HFFc6 (cell line): ENCODE results near the gene SH3PXD2B. TPM values are rescaled to one million over a fixed set of nuclear protein-coding genes. Genes with fewer than 3 reads are reported as not detected.
"Not testable (repeated sequence)": the region's sequence is repeated elsewhere in the genome, so short reads cannot be mapped to it uniquely, and the experiment has no call there.

Experiments
- DNase-seq: peaks from one replicate; pipeline ENCODE4 v3.0.0-alpha.2; 2018
- H3K27ac Mint-ChIP-seq: 2 replicates; pipeline ENCODE4 v1.8.0; 2020; ENCODE audit warnings: mild to moderate bottlenecking, mixed read lengths
- H3K27me3 Mint-ChIP-seq: 2 replicates; pipeline ENCODE4 v1.8.0; 2021; ENCODE audit warnings: mild to moderate bottlenecking, moderate library complexity, mixed read lengths; ENCODE audit not compliant: insufficient read depth
- H3K36me3 Mint-ChIP-seq: 2 replicates; pipeline ENCODE4 v1.8.0; 2021; ENCODE audit warnings: low read depth, mixed read lengths
- H3K4me1 Mint-ChIP-seq: 2 replicates; pipeline ENCODE4 v1.8.0; 2020; ENCODE audit warnings: low read depth, mixed read lengths
- H3K4me3 Mint-ChIP-seq: 2 replicates; pipeline ENCODE4 v1.8.0; 2020; ENCODE audit warnings: mild to moderate bottlenecking, moderate library complexity, mixed read lengths
- H3K9me3 Mint-ChIP-seq: 2 replicates; pipeline ENCODE4 v1.8.0; 2020; ENCODE audit warnings: mild to moderate bottlenecking, mixed read lengths
- CTCF ChIP-seq: fragments of 200-600 bp; sonication (generic); IDR thresholded peaks from 2 replicates; pipeline ENCODE4 v1.5.0; 2021; ENCODE audit warnings: antibody characterized with exemption, mild to moderate bottlenecking
- total RNA-seq, 6 experiments: library from RNA; stranded (reverse); fragmentation: NEBNext Ultra II Directional; extraction: Animal tissue kit (Norgen Biotek cat#: 25700); gene quantifications; 2 replicates in 1 of 6; 3 replicates in 5 of 6; pipeline ENCODE4 v1.2.3, GENCODE V29; 2021

SH3PXD2B gene
- total RNA-seq, 6 experiments from 2014 or later: 12.4 to 28.4 (median 24.3) TPM

- Mint-ChIP-seq H3K4me3 (no peak overlapping the region), H3K9me3 (no peaks in the 10 kb centered on the region), H3K27ac (peak overlapping the region; percentile 97; the same call in 1 of the 2 replicates), H3K36me3 (no peaks in the 10 kb centered on the region; the same call in 1 of the 2 replicates), H3K4me1 (peaks cover 74% of the 10 kb centered on the region), H3K27me3 (no peaks in the 10 kb centered on the region; the same call in 1 of the 2 replicates)
- DNase-seq: peak; percentile 28
- TF ChIP-seq CTCF: no peak
Observed at GRCh38 chr5:172410662-172411483, 43.5 kb downstream of the SH3PXD2B start.

GRCh38 chr5:172410160-172410559 lies 44.2 kb downstream of the SH3PXD2B start:
- Mint-ChIP-seq H3K9me3 (no peaks in the 10 kb centered on the region), H3K27ac (peak overlapping the region; percentile 69), H3K4me3 (no peak overlapping the region), H3K27me3 (no peaks in the 10 kb centered on the region; the same call in 1 of the 2 replicates), H3K4me1 (peaks cover 73% of the 10 kb centered on the region), H3K36me3 (no peaks in the 10 kb centered on the region; the same call in 1 of the 2 replicates)
- TF ChIP-seq CTCF: no peak
- peak; percentile 76 for DNase-seq

GRCh38 chr5:172409477-172409876 lies 44.8 kb downstream of the SH3PXD2B start:
- H3K27me3 Mint-ChIP-seq, H3K9me3 Mint-ChIP-seq, H3K36me3 Mint-ChIP-seq, H3K4me3 Mint-ChIP-seq, DNase-seq: not testable (repeated sequence)
- H3K4me1 Mint-ChIP-seq: peaks cover 67% of the 10 kb centered on the region
- H3K27ac Mint-ChIP-seq: peak overlapping the region; percentile 69; the same call in 1 of the 2 replicates

GRCh38 chr5:172407822-172408221 lies 46.5 kb downstream of the SH3PXD2B start:
- peak; percentile 59 for DNase-seq
- no peak for TF ChIP-seq CTCF
- peaks cover 54% of the 10 kb centered on the region for H3K4me1 Mint-ChIP-seq
- H3K9me3 Mint-ChIP-seq: no peaks in the 10 kb centered on the region
- H3K36me3 Mint-ChIP-seq: peaks cover under 1% of the 10 kb centered on the region
- no peaks in the 10 kb centered on the region; the same call in 1 of the 2 replicates for H3K27me3 Mint-ChIP-seq
- peak overlapping the region; percentile 65 for H3K27ac Mint-ChIP-seq
- peak overlapping the region; percentile 44; the same call in 1 of the 2 replicates for H3K4me3 Mint-ChIP-seq

- no peaks in the 10 kb centered on the region for H3K9me3 Mint-ChIP-seq
- no peak for TF ChIP-seq CTCF
- DNase-seq: peak; percentile 6
- H3K27me3 Mint-ChIP-seq: no peaks in the 10 kb centered on the region; the same call in 1 of the 2 replicates
- peak overlapping the region; percentile 44; the same call in 1 of the 2 replicates for H3K4me3 Mint-ChIP-seq
- H3K4me1 Mint-ChIP-seq: peaks cover 49% of the 10 kb centered on the region
- H3K36me3 Mint-ChIP-seq: peaks cover 6% of the 10 kb centered on the region
- H3K27ac Mint-ChIP-seq: peak overlapping the region; percentile 65
Observed at GRCh38 chr5:172407241-172407691, 47.1 kb downstream of the SH3PXD2B start.
